Raji (cell line): ENCODE measurements around the gene TGIF1.

ENCODE experiments used
- POLR2A ChIP-seq: IDR thresholded peaks from 2 replicates; pipeline ENCODE4 v1.6.1; 2011; ENCODE audit warnings: low read depth, low read length, control low read depth; ENCODE audit not compliant: insufficient read depth

Gene TGIF1

GRCh38 chr18:3508576-3509549, 58.9 kb downstream of the TGIF1 start:
- no peak for TF ChIP-seq POLR2A
